Fibroblast of skin of abdomen (primary cell): ENCODE results near the gene RIT2.
"Not testable (repeated sequence)": the region's sequence is repeated elsewhere in the genome, so short reads cannot be mapped to it uniquely, and the experiment has no call there.

Experiments used
- DNase-seq: peaks from one replicate; pipeline ENCODE4 v3.0.0-alpha.2; 2013

Gene RIT2

DNA sequence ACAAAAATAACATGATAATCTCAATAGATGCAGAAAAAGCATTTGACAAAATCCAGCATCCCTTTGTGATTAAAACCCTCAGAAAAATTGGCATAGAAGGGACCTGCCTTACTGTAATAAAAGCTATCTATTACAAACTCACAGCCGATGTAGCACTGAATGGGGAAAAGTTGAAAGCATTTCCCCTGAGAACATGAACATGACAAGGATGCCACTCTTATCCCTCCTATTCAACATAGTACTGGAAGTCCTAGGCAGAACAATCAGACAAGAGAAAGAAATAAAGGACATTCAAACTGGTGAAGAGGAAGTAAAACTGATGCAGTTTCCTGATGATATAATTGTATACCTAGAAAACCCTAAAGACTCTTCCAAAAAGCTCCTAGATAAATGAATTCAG, 368.7 kb downstream of the RIT2 start:
- DNase-seq = no peak

DNA sequence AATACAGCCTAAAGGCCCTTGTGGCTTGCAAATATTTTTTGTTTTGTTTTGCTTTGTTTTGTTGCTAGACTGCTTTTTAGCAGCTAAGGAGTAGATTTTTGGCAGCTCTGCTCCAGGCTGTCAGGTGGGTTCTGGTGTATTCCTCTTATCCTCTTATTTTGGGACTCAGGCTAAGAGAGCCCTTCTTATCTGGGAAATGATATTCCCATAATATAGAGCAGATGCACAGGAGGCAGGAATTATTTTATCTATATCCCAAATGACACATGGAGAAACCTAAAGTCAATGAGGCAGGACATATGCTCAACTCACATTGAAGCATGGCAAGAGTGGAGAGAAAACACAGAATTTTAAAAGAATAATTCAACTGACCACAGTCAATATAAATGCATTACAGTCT, 369.6 kb downstream of the RIT2 start:
- no peak for DNase-seq

DNA sequence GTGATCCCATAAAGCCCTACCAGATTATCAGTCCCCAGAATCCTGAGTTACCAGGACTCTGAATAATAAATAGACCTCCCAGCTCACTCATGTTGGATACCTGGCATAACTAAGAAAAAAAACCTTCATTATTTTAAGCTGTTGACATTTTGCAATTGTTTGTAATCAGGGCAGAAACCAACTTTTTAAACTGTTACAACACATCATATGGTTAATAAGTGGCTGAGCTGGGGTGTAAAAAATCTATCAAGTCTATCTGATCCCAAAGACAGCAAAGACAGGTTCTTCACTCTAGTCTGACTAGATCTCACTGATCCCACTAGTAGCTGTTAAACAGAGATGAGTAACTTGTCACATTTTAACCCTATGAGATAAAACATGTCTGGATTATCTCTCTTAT, 370.3 kb downstream of the RIT2 start:
- DNase-seq = no peak

DNA sequence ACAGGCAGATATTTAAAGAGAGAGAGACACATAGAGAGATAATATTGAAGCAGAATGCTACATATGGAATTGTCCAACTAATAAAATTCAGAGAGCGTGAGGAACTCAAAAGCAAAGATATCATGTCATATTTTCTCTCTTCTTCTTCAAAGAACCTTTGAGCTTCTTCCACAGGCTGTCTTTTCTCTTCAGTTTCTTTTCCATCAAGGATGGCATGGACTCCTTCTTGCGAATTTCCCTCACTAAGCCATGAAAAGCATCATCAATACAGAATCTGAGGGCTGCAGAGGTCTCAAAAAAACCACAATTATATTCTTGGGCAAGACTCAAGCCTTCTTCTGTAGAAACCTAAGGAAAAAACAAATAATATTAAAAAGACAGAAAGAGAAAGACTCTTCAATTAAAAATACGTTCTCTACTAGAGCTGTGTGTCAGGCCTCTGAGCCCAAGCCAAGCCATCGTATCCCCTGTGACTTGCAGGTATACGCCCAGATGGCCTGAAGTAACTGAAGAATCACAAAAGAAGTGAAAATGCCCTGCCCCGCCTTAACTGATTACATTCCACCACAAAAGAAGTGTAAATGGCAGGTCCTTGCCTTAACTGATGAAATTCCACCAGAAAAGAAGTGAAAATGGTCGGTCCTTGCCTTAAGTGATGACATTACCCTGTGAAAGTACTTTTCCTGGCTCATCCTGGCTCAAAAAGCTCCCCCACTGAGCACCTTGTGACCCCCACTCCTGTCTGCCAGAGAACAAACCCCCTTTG, 371.9 kb downstream of the RIT2 start:
- DNase-seq = no peak

DNA sequence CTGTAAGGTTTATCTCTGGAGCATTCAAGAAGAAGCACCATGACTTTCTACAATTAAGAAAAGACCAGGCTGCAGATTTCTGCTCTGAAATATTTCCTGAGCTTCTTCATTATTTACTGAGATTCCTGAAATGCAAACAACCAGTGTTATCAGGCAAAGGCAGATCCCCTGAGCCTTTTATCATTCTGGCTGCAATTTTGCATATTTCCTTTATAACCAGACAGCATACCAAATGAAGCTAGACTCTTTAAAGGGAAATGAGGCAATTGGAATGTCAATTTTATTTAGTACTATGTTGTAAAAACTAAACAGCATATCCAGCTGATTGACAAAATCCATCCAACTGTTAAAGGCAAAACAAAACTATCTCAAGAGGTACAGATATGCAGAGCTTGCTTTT, 372.5 kb downstream of the RIT2 start:
- DNase-seq = no peak

DNA sequence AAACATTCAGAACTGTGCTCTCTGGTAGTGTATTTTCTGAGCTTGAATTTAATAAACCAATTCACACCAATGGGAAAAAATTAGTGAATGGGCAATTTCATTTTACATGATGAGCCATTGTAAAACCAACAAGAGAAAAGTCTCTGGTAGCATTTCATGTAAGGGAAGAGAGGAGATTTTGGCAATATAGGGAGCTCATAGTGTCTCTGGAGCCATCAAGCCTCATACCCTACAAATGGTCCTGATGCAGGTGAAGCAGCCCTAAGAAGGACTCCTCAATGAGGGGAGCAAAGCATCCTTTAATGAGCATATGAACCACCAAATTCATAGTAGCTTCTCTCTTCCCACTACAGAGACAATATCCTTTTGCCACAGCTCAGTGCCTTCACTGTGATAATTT, 373.0 kb downstream of the RIT2 start:
- no peak for DNase-seq

DNA sequence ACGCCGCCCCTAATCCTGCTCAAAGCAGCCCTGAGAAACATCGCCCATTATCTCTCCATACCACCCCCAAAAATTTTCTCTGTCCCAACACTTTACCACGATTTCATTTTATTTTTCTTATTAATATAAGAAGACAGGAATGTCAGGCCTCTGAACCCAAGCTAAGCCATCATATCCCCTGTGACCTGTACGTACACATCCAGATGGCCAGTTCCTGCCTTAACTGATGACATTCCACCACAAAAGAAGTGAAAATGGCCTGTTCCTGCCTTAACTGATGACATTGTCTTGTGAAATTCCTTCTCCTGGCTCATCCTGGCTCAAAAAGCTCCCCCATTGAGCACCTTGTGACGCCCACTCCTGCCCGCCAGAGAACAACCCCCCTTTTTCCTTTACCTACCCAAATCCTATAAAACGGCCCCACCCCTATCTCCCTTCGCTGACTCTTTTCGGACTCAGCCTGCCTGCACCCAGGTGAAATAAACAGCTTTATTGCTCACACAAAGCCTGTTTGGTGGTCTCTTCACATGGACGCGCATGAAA, 373.6 kb downstream of the RIT2 start:
- not testable (repeated sequence) for DNase-seq

DNA sequence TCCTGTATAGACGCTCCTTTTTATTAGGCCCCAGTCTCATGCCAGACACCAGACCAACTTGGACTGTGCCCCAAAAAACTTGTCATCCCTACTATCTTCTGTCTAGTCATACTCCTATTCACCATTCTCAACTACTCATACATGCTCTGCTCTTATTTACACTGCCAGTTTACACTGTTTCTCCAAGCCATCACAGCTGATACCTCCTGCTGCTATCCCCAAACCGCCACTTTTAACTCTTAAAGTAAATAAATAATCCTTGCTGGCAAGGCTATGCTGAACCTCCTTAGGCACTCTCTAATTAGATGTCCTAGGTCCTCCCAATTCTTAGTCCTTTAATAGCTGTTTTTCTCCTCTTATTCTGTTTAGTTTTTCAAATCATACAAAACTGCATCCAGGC, 374.2 kb downstream of the RIT2 start:
- DNase-seq = not testable (repeated sequence)

DNA sequence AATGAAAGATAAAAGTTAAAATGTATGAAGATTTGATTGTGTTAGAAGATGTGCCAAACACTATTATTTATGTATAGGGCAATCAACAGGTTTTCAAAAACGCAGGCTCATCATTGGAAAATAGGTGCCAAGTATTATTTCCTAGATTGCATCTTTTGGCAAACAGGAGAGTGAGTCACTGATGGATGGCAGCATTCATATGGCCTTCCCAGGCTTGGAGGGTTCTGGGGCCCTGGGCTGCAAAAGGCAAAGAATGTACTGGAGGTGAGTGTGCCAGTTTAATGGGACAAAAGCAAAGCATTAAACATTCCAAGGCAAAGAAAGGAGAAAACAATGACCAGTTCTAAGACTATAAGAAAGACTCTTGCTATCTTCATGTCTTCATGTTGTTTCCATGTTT, 379.4 kb downstream of the RIT2 start:
- DNase-seq = no peak

DNA sequence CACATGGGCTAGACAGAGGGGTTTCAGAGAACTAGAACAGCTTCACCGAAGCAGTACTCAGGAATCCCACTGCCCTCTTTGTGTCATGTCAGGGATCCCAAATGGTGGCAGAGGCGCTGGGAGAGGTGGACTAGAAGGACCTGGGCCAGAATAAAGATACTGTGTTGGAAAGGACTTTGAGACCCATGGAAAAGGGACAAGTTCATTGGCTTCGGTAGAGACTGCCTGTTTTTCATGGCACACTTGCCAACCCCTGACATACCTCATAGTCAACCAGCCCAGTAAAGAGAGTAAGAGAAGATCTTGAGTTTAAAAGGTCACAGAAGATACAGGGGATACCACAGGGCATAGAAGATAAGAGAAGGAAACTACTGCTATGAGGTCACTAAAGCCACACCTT, 381.0 kb downstream of the RIT2 start:
- no peak for DNase-seq

DNA sequence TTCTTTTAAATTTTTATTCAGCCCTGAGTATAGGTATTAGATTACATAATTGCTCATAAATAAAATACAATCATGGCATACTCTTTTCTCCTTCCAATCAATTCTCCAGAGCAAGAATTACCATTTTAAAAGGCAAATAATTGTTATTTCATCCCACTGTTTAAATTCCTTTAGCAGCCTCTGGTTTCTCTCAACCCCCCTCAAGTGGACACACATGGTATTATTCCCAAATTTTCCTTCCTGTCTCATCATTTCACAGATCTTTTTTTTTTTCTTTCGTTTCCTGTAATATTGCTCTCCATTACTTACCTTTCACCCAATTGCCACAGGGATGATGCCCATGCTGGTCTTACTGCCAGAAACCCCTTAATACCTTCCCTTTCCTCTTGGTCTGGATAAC, 385.2 kb downstream of the RIT2 start:
- DNase-seq = no peak

DNA sequence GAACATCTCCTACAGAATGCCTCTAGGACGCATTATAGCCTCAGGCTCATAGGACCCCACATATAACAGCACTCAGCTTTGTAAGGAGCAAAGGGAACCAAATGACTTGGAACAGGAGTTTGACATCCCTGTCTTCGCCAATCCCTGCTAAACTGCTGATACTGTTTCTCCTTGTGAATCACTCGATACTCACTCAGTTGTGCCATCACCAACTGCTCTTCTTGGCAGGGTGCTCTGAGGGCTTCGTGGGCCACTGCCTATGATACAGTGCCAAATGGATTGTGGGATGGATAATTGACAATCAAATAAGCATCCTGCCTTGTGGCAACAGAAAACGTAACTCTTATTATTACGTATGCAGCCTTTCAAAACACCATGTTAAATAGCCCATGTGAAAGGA, 396.3 kb downstream of the RIT2 start:
- no peak for DNase-seq

DNA sequence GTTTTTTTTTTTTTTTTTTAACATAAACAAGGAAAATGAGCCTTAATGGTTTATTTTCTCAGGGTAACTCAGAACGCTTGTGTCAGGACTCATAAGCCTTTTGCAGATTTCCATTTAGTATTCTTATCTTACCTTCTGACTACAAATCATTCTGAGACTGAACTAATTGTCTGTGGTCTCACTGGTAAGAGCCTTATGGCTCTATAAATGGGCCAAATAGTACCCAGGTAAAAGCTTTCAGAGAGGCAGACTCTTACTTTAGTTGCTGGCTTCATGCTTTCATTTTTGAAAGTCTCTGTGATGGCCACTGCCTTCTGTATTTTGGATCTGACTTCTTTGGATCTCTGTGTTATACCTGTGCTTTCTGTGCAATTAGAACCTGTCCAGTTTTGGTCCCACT, 403.4 kb downstream of the RIT2 start:
- no peak for DNase-seq

DNA sequence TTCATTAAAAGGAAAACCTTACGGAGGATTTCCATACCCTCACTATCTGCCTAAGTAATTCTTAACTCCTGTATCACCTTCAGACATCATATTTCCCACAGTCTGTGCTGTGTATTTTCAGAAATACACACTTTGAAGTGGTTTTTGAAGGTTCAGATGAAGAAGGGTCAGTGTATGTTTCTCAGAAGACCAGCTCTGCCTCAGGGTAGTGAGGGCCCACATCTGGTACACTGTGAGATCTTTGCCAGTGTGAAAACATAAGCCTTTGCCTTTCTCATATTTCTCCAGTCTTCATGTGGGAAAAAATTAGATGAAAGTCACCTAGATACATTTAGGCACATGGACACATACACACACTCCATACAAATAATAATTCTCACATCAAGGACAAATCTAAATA, 408.4 kb downstream of the RIT2 start:
- no peak for DNase-seq

DNA sequence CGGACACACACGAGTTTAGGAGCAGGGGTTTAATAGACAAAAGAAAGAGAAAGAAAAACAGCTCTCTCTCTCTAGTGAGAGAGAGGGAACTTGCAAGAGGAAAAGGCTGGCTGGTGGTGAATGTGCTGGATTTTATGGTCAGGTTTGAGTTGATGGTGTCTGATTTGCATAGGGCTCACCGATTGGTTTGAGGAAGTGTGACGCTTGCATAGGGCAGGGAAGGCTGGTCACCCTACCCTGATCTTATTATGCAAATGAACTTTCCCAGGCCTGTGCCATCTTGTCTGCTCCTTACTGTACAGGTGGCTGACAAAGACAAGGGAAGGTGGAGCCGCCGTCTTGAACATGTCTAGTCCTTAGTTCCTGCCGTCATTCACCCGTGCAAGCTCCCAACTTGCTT, 408.9 kb downstream of the RIT2 start:
- DNase-seq = no peak

DNA sequence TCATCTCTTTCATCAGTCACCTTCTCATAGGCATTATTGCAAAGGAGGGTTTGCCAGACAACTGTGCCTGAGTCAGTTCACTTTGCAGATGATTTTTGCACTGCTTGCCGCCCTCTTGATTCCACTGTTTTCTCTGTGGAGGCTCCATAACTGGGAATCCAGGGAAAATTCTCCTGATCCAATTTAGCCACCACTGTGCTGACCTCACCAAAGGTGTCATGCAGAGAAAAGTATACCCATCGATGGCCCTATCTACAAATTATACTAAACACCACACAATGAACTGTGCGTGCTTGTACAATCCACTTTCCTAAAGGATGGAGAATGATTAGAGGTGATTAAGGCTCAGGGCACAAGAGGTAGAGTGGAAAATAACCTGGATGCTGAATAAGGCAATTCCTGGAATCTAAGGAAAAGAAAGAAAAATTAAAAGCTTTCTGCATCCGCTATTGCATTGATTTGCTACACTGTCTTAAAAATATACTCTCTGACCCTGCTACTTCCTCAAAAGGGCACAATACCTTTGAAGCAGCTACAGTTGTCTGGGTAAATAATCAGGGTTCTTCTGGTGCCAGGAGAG, 409.4 kb downstream of the RIT2 start:
- DNase-seq = no peak
